IPS-11a (cell line): ENCODE results near the gene PGGHG.
"Not testable (repeated sequence)": the region's sequence is repeated elsewhere in the genome, so short reads cannot be mapped to it uniquely, and the experiment has no call there.

ENCODE experiments used
- H3K4me3 ChIP-seq: one replicate; pipeline ENCODE4 v1.5.1; 2013; ENCODE audit warnings: low read depth, low read length, control low read depth

Gene PGGHG

DNA sequence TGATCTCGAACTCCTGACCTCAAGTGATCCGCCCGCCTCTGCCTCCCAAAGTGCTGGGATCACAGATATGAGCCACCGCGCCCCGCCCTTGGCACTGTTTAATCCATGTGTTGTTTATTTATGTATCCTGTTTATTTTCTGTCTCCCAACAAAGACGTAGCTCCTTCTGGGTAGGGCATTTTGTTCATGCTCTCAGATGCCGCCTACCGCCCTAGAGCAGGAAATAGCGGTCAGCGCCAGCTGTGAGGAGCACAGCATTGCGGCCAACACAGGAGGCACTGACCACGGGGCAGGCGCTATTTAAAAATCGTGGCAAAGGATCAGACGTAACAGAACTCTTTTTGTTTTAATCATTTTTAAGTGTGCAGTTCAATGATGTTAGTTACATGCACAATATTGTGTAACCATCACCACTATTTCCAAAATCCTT, 20.2 kb upstream of the PGGHG start:
- H3K4me3 ChIP-seq, result not testable (repeated sequence)

GRCh38 chr11:269146-269890, 19.6 kb upstream of the PGGHG start:
- no peak overlapping the region for H3K4me3 ChIP-seq

- no peak overlapping the region for H3K4me3 ChIP-seq
Measured at GRCh38 chr11:270451-271318, 18.2 kb upstream of the PGGHG start.

DNA sequence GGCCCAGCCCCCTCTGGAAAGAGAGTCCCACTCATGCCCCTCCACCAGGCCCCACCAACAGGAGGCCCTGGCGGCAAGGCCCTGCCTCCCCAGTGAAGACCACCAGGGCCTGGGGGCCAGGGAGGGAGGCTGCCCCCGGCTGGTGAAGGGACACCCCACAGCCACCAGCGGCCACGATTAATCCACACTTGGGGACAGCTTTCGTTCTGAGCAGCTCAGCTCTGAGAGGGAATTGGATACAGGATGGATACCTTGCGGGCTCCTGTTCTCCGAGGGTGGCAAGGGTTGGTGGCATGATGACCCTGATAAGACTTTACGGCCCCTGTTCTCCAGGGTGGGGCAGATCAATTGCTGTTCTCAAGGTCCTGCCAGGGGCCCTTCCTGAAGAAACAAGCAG, 17.6 kb upstream of the PGGHG start:
- H3K4me3 ChIP-seq, result no peak overlapping the region

DNA sequence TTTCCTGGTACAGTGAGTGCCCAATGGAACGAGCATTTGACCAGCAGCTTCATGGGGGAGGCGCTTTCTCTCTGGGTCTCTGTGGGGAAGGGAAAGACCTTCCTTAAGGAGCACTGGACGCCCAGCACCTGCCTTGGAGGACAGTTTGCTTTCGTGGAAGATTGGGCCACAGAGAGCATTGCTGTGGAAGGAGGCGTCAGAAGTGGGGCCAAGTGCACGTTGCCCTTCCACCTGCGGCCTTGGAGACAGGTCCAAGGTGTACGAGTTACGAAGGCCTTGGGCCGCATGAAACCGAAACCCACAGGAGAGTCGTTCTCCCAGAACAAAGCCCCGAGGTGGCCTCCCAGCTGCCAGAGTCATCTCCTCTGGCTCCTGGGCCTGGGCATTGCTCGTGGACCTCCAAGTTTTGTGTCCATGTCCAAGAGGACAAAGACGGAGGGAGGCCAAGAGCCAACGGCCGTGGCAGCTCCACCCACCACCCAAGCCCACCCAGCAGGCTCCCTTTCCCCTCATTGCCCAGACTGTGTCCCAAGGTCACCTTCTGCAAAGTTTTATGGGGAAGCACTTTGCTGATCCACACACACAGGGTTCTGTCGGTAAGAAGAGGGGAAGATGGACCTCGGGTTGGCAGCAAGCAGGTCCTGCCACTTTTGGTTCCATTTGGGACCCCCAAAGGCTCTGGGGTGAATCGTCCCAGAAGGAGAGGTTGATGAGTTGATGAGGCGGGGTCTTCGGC, 16.6 kb upstream of the PGGHG start:
- H3K4me3 ChIP-seq, result no peak overlapping the region

DNA sequence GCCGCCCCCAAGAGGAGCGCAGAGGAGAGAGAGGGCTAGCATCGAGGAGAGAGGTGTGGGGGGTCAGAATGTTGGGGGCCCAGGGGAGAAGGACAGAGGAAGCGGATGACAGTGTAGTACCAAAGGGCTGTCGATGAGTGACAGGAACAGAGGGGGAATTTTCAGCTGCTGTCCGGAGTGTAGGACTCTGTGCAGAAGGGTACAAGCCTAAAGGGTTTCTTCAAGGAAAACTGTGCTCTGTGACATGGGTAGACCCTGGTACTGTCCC, 16.1 kb upstream of the PGGHG start:
- no peak overlapping the region for H3K4me3 ChIP-seq

- H3K4me3 ChIP-seq, result no peak overlapping the region
Measured at GRCh38 chr11:276219-276618, 12.7 kb upstream of the PGGHG start.

DNA sequence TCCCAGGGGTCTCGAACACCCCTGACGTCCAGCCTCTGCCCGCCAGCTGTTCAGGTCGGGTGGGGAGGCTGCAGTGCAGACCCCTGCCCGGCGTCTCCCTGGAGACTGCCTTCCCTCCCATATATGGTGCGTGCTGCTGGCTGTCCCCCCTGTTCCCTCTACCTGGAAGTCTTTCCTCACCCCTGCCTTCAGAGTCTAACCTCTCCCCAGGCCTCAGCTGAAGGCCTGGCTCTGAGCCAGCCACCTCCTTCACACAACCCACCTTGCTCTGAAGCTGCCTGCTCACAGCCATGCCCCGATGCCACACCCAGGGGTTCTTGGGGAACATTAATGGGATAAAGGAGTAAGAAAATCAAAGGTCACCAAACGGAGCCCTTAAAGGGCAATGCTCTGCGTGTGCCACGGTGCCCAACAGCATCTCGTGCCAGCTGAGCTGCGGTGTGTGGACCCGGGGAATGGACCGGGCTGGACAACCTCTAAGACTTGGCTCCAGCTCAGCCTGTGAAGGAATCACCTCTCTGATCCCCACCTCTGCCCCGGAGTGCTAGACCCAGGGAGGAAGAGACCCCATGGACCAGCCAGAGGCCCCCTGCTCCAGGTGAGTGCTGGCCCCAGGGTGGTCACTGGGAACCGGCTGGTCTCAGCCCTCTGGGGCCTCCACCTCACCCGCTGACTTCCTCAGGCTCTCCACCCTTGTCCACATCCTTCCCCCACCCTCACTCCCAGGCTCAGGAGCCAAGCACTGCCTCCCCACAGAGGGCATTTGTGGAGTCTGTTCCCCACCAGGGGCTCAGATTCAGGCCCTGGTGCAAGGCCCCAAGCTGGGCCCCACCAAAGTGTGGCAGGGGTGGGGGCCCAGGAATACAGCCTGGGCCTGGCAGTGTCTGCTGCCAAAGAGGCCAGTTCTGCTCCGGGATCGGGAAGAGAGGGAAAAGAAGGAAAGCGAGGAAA, 10.7 kb upstream of the PGGHG start, which contains the start of gene NLRP6:
NLRP6 (plus strand) TSS at position 407 of the 951 bp plus-strand sequence; CDS start at position 570, 163 bp downstream.
- H3K4me3 ChIP-seq, result no peak within 1 kb of the TSS

DNA sequence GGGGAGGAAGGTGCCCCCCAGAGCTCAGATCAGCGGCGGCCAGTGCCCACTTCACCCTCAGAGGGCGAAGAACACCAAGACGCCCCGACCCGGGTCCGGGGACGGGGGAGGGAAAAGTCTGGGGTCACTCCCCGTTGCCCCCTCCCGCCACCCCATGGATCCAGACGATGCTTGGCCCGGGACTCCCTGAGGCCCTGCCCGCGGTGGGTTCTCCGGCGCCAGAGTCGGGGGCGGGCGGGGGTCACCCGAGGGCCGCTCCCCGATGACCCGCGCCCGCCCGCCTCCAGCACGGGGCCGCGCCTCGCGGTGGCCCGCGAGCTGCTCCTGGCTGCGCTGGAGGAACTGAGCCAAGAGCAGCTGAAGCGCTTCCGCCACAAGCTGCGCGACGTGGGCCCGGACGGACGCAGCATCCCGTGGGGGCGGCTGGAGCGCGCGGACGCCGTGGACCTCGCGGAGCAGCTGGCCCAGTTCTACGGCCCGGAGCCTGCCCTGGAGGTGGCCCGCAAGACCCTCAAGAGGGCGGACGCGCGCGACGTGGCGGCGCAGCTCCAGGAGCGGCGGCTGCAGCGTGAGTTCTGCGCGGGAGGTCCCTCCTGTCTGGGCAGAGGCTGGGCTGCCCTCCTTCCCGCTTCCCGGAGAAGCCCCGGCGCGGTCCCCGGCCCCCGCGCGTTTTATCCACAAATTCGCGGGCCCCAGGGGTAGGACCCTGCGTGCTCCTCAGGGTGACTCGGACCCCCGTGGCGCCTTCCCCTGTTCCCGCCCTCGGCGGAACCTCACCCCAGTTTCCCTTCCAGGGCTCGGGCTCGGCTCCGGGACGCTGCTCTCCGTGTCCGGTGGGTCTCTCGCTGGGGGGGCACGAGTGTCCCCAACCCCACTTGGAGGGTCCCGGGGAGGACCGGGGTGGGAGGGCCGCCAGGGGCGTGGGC, 9.6 kb upstream of the PGGHG start:
- no peak overlapping the region for H3K4me3 ChIP-seq

GRCh38 chr11:279966-280705, 8.8 kb upstream of the PGGHG start:
- no peak overlapping the region for H3K4me3 ChIP-seq

DNA sequence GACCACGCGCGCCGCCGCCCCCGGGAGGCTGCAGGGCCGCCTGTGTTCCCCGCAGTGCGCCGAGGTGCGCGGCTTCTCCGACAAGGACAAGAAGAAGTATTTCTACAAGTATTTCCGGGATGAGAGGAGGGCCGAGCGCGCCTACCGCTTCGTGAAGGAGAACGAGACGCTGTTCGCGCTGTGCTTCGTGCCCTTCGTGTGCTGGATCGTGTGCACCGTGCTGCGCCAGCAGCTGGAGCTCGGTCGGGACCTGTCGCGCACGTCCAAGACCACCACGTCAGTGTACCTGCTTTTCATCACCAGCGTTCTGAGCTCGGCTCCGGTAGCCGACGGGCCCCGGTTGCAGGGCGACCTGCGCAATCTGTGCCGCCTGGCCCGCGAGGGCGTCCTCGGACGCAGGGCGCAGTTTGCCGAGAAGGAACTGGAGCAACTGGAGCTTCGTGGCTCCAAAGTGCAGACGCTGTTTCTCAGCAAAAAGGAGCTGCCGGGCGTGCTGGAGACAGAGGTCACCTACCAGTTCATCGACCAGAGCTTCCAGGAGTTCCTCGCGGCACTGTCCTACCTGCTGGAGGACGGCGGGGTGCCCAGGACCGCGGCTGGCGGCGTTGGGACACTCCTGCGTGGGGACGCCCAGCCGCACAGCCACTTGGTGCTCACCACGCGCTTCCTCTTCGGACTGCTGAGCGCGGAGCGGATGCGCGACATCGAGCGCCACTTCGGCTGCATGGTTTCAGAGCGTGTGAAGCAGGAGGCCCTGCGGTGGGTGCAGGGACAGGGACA, 8.0 kb upstream of the PGGHG start:
- no peak overlapping the region for H3K4me3 ChIP-seq

GRCh38 chr11:281486-282161, 7.3 kb upstream of the PGGHG start:
- no peak overlapping the region for H3K4me3 ChIP-seq

- H3K4me3 ChIP-seq, result no peak overlapping the region
Measured at GRCh38 chr11:282171-282570, 6.8 kb upstream of the PGGHG start.

GRCh38 chr11:282630-283360, 6.1 kb upstream of the PGGHG start:
- H3K4me3 ChIP-seq, result no peak overlapping the region

- no peak overlapping the region for H3K4me3 ChIP-seq
Measured at GRCh38 chr11:283405-284104, 5.4 kb upstream of the PGGHG start.
